K562 (cell line): ENCODE data around the gene CFAP97D1. TPM values are rescaled to one million over a fixed set of nuclear protein-coding genes. Genes with fewer than 3 reads are reported as not detected.

ENCODE experiments used
- ATAC-seq: fragments of 200-7000 bp; cut with Tn5 transposase; 3 replicates; pipeline ENCODE4 v1.9.1; 2020; ENCODE audit warnings: moderate library complexity
- BruUV-seq: library from RNA; stranded (reverse); fragments of 400-500 nt; replicated peaks from 2 replicates; lab custom pipeline; 2021; lab: Mats Ljungman, UMichigan
- CTCF ChIA-PET: fragments of 300-600 bp; formaldehyde crosslinking; extraction: SDS; loops from one replicate; lab custom pipeline; 2021; ENCODE audit warnings: low intra/inter-chr PET ratio; lab: Yijun Ruan, JAX
- POLR2A ChIA-PET: fragments of 300-600, 350-650 bp; sonication (Branson Sonifier 250); formaldehyde crosslinking; extraction: SDS; loops from one replicate; lab custom pipeline; 2021; ENCODE audit warnings: antibody characterized with exemption, inconsistent platforms; lab: Yijun Ruan, JAX
- DNase-seq, 4 experiments: peaks; one replicate each; pipeline versions ENCODE4 v3.0.0 to v3.0.0-alpha.2; 2011 to 2018; ENCODE audit warnings: low spot score in 3 of 4, mixed read lengths in 3 of 4; ENCODE audit errors: extremely low read depth in 1 of 4
- FAIRE-seq: peaks from 2 replicates; lab custom pipeline; 2011; peaks lifted over from hg19 to GRCh38; lab: Jason Lieb, UNC
- H2AFZ ChIP-seq: 2 replicates; pipeline ENCODE4 v1.6.0; 2011; ENCODE audit warnings: low read depth, low read length, control low read depth, inconsistent platforms
- H3K27ac ChIP-seq: fragments of 200-600 bp; 3 replicates; pipeline ENCODE4 v1.8.0; 2011; ENCODE audit warnings: low read depth, mild to moderate bottlenecking, control low read depth, inconsistent platforms, low read length, moderate library complexity, mixed read lengths; ENCODE audit errors: extremely low read depth
- H3K27me3 ChIP-seq, 2 experiments: fragments of 300-600 bp in 1 of 2; 2 replicates in 1 of 2; 3 replicates in 1 of 2; pipeline versions ENCODE4 v1.6.0 to v1.8.0; 2011; ENCODE audit warnings: inconsistent platforms in 2 of 2, low read length in 2 of 2, mild to moderate bottlenecking in 1 of 2, mixed read lengths in 1 of 2, moderate library complexity in 1 of 2; ENCODE audit not compliant: control insufficient read depth in 2 of 2, insufficient read depth in 2 of 2
- H3K36me3 ChIP-seq: fragments of 300-600 bp; 3 replicates; pipeline ENCODE4 v1.8.0; 2011; ENCODE audit warnings: mild to moderate bottlenecking, low read length, inconsistent platforms; ENCODE audit not compliant: control insufficient read depth, insufficient read depth
- H3K4me1 ChIP-seq, 2 experiments: fragments of 200-600 bp in 1 of 2; replicated peaks in 1 of 2; 2 replicates in 1 of 2; 3 replicates in 1 of 2; pipeline versions ENCODE4 v1.5.1 to v1.8.0; 2011; ENCODE audit warnings: inconsistent platforms in 2 of 2, low read length in 2 of 2, mild to moderate bottlenecking in 1 of 2, mixed read lengths in 1 of 2, moderate library complexity in 1 of 2; ENCODE audit not compliant: control insufficient read depth in 2 of 2, insufficient read depth in 2 of 2
- H3K4me2 ChIP-seq: 2 replicates; pipeline ENCODE4 v1.6.1; 2011; ENCODE audit warnings: low read length, control low read depth, inconsistent platforms, mixed read lengths; ENCODE audit not compliant: insufficient read depth
- H3K4me3 ChIP-seq: fragments of 200-600 bp; sonication (generic), shearing (Covaris generic); 2 replicates; pipeline ENCODE4 v1.5.1; 2016; ENCODE audit warnings: control low read depth, inconsistent platforms
- H3K79me2 ChIP-seq: fragments of 200-600 bp; 3 replicates; pipeline ENCODE4 v1.8.0; 2011; ENCODE audit warnings: low read length, inconsistent platforms; ENCODE audit not compliant: control insufficient read depth, insufficient read depth
- H3K9ac ChIP-seq, 2 experiments: 2 replicates each; pipeline versions ENCODE4 v1.6.0 to v1.6.1; 2011; ENCODE audit warnings: low read depth in 2 of 2, low read length in 2 of 2, control low read depth in 1 of 2, inconsistent platforms in 1 of 2, mild to moderate bottlenecking in 1 of 2, mixed read lengths in 1 of 2; ENCODE audit not compliant: insufficient read depth in 1 of 2
- H3K9me1 ChIP-seq: one replicate; pipeline ENCODE4 v1.6.0; 2011; ENCODE audit warnings: inconsistent platforms, mild to moderate bottlenecking, low read length, moderate library complexity; ENCODE audit not compliant: control insufficient read depth, insufficient read depth
- H3K9me3 ChIP-seq: replicated peaks from 2 replicates; pipeline ENCODE4 v1.5.1; 2011; ENCODE audit warnings: low read depth, low read length, inconsistent platforms; ENCODE audit not compliant: control insufficient read depth, insufficient read depth
- H4K20me1 ChIP-seq: replicated peaks from 2 replicates; pipeline ENCODE4 v1.6.1; 2011; ENCODE audit warnings: low read length, inconsistent platforms, mixed read lengths; ENCODE audit not compliant: control insufficient read depth, insufficient read depth
- ARID2 ChIP-seq: fragments of 450-650 bp; IDR thresholded peaks from 2 replicates; pipeline ENCODE4 v1.6.1; 2017; ENCODE audit warnings: antibody characterized with exemption, mild to moderate bottlenecking
- HLTF ChIP-seq: fragments of 450-650 bp; IDR thresholded peaks from 2 replicates; pipeline ENCODE4 v1.6.1; 2016
- KDM1A ChIP-seq, 2 experiments: fragments of 450-650 bp; IDR thresholded peaks; 2 replicates each; pipeline ENCODE4 v1.6.1; 2016; ENCODE audit warnings: mild to moderate bottlenecking in 2 of 2
- RNF219 ChIP-seq: fragments of 250-450 bp; sonication (Bioruptor Pico); IDR thresholded peaks from 2 replicates; pipeline ENCODE4 v1.5.0; 2022; ENCODE audit warnings: mild to moderate bottlenecking
- SETDB1 ChIP-seq: IDR thresholded peaks from one replicate; pipeline ENCODE4 v1.6.1; 2012; ENCODE audit warnings: low read length, control low read depth, inconsistent platforms
- TFAP4 ChIP-seq: sonication (generic); formaldehyde crosslinking; IDR thresholded peaks from 2 replicates; pipeline ENCODE4 v1.8.0; 2022; ENCODE audit warnings: missing genetic modification reagents, mild to moderate bottlenecking, moderate library complexity, borderline replicate concordance
- THRB ChIP-seq: fragments of 450-650 bp; formaldehyde crosslinking; conservative IDR thresholded peaks from 2 replicates; pipeline ENCODE4 v1.4.0; 2022; ENCODE audit warnings: mild to moderate bottlenecking, missing genetic modification characterization
- U2AF2 ChIP-seq: fragments of 200-400 bp; formaldehyde crosslinking; optimal IDR thresholded peaks from 2 replicates; pipeline ENCODE3; 2017; ENCODE audit warnings: low read depth, mild to moderate bottlenecking, low read length
- ZNF121 ChIP-seq: sonication (generic); formaldehyde crosslinking; conservative IDR thresholded peaks from 2 replicates; pipeline ENCODE4 v1.8.0; 2022; ENCODE audit warnings: missing genetic modification reagents
- WGBS: fragments of 100-300 bp; shearing (Covaris generic); methylation state at CpG from one replicate; pipeline ENCODE4 v1.1.6; 2016; ENCODE audit warnings: low coverage, mixed read lengths; ENCODE audit not compliant: insufficient coverage; ENCODE audit errors: missing lambda C conversion rate; 5-methylcytosine and 5-hydroxymethylcytosine counted together
- in situ Hi-C: fragments of 300-500 bp; cut with MboI; formaldehyde crosslinking; loops from 4 replicates; pipeline ENCODE4 v1.15.0; 2018; ENCODE audit warnings: inconsistent platforms, mixed read lengths
- intact Hi-C: fragments of 100-400 bp; cut with micrococcal nuclease; formaldehyde crosslinking; loops from 2 replicates; pipeline ENCODE4 v1.14.2; 2022
- polyA plus RNA-seq, 8 experiments: library from polyadenylated mRNA; depleted of rRNA in 4 of 8; stranded (reverse) in 5 of 8; unstranded in 3 of 8; fragments of >200 nt; fragmentation: Nextera tagmentation in 2 of 8; fragmentation: Illumina TruSeq in 1 of 8; extraction: Ambion mirVana in 2 of 8; extraction: Trizol in 1 of 8; gene quantifications; 2 replicates each; pipeline versions ENCODE4 v1.2.1 to v1.2.3, GENCODE V29; 2011 to 2014; ENCODE audit warnings: inconsistent platforms in 1 of 8, missing spikeins in 1 of 8
- total RNA-seq, 7 experiments: library from RNA; depleted of rRNA in 6 of 7; stranded (reverse); fragments of >200 nt in 6 of 7; fragmentation: Illumina TruSeq in 2 of 7; extraction: Trizol in 2 of 7; gene quantifications; 2 replicates each; pipeline versions ENCODE4 v1.2.1 to v1.2.3, GENCODE V29; 2011 to 2021; ENCODE audit warnings: low replicate concordance in 1 of 7
- TF ChIP-seq, protein P1 (sequence below): fragments of 200-800 bp; sonication (Bioruptor generic); IDR thresholded peaks from 2 replicates; pipeline ENCODE4 v1.6.1; 2017; ENCODE audit warnings: missing genetic modification characterization, missing compliant biosample characterization

Gene CFAP97D1
- total and polyA plus RNA-seq, 9 of the 15 experiments (the other 6 are each of a cell fraction or from before 2014, with no cell fraction given), result not detected

GRCh38 chr17:43801844-43802243 lies 21.6 kb downstream of the CFAP97D1 start:
- Histone ChIP-seq H3K27ac (no peak overlapping the region), H2AFZ (no peak overlapping the region), H3K36me3 (no peaks in the 10 kb centered on the region), H4K20me1 (no peaks in the 10 kb centered on the region)
- WGBS, result 27% methylated on average over 3 of the region's 3 CpGs
- TF ChIP-seq THRB (CRISPR knock-in tag) (no peak), KDM1A (IDR thresholded peaks at IDR 0.05) (0 out of 4 replicates have a peak, but pooled peaks of 1 of the 2 experiments have one; percentile 21), U2AF2 (no peak)
- TF ChIP-seq, all 486 proteins: peak for 1
- ATAC-seq (no peak), FAIRE-seq (no peak), DNase-seq (no peak)
- Histone ChIP-seq H3K9me3 (no peaks in the 10 kb centered on the region), H3K9me1 (no peaks in the 10 kb centered on the region), H3K27me3 (peaks cover 0 to 5% of the 10 kb centered on the region in 2 experiments; a peak in 1 of 5 replicates), H3K9ac (no peak overlapping the region), H3K79me2 (no peaks in the 10 kb centered on the region), H3K4me3 (no peak overlapping the region), H3K4me2 (no peak overlapping the region), H3K4me1 (no peaks in the 10 kb centered on the region; a peak in 1 of 5 replicates)
- ChIA-PET CTCF (no interaction called here), POLR2A (no interaction called here)
- intact Hi-C loops (no loop called here), in situ Hi-C loops (no loop called here)
- BruUV-seq, result no TSS peak

DNA sequence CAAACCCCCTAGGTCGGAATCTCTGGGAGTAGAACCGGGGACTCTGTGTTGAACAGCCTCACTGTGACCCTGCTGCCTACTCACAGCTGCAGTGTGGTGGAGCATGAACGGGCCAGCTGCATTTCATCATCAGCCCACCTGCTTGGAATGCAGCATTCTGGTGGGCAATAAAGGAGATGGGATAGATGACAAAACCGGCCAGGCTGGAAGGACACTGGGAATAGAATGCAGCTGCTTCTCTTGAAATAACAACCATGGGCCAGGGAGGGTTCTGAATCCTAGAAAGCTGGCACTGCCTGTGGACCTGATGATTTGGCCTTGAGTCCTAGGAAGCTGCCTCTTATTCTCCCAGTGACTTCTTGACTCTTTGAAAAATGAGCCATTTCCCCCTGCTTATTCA lies 23.5 kb downstream of the CFAP97D1 start:
- intact Hi-C loops, result no loop called here
- Histone ChIP-seq H3K4me2 (no peak overlapping the region), H2AFZ (no peak overlapping the region), H3K4me1 (no peaks in the 10 kb centered on the region), H3K9ac (no peak overlapping the region), H3K4me3 (no peak overlapping the region), H3K27ac (no peak overlapping the region), H3K36me3 (peaks cover 4% of the 10 kb centered on the region; the same call in 1 of the 3 replicates), H3K79me2 (no peaks in the 10 kb centered on the region), H3K9me3 (no peaks in the 10 kb centered on the region), H3K9me1 (no peaks in the 10 kb centered on the region), H3K27me3 (peaks cover 0 to 5% of the 10 kb centered on the region in 2 experiments; a peak in 1 of 5 replicates), H4K20me1 (no peaks in the 10 kb centered on the region)
- DNase-seq, result no peak
- ChIA-PET POLR2A (no interaction called here), CTCF (no interaction called here)
- BruUV-seq, result no TSS peak
- in situ Hi-C loops, result no loop called here
- FAIRE-seq, result no peak
- no peak for ATAC-seq
- WGBS, result 15% methylated on average over 4 of the region's 4 CpGs
- TF ChIP-seq ZNF121 (CRISPR knock-in tag) (no peak), ARID2 (no peak), HLTF (no peak), RNF219 (CRISPR knock-in tag) (no peak), SETDB1 (no peak), TFAP4 (CRISPR knock-in tag) (no peak)
- TF ChIP-seq, protein P1, sequence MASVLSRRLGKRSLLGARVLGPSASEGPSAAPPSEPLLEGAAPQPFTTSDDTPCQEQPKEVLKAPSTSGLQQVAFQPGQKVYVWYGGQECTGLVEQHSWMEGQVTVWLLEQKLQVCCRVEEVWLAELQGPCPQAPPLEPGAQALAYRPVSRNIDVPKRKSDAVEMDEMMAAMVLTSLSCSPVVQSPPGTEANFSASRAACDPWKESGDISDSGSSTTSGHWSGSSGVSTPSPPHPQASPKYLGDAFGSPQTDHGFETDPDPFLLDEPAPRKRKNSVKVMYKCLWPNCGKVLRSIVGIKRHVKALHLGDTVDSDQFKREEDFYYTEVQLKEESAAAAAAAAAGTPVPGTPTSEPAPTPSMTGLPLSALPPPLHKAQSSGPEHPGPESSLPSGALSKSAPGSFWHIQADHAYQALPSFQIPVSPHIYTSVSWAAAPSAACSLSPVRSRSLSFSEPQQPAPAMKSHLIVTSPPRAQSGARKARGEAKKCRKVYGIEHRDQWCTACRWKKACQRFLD (CRISPR knock-in tag), result no peak
